GM18511 (cell line): ENCODE results near the gene TADA1.

Experiments
- ATAC-seq: cut with Tn5 transposase; IDR thresholded peaks from one replicate; pipeline ENCODE4 v1.9.1; 2021; ENCODE audit warnings: mild to moderate bottlenecking, moderate library complexity; ENCODE audit not compliant: unreplicated experiment

Gene TADA1, protein sequence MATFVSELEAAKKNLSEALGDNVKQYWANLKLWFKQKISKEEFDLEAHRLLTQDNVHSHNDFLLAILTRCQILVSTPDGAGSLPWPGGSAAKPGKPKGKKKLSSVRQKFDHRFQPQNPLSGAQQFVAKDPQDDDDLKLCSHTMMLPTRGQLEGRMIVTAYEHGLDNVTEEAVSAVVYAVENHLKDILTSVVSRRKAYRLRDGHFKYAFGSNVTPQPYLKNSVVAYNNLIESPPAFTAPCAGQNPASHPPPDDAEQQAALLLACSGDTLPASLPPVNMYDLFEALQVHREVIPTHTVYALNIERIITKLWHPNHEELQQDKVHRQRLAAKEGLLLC

GRCh38 chr1:166875734-166876539 lies at the start of gene TADA1:
Gene TADA1, minus strand, starts transcription at chr1:166876264. Its CDS starts 31 bp downstream, at chr1:166876233.
- peak; percentile 88 for ATAC-seq

- peak; percentile 96 for ATAC-seq
Measured at GRCh38 chr1:166924823-166925541, 48.9 kb upstream of the TADA1 start.

DNA sequence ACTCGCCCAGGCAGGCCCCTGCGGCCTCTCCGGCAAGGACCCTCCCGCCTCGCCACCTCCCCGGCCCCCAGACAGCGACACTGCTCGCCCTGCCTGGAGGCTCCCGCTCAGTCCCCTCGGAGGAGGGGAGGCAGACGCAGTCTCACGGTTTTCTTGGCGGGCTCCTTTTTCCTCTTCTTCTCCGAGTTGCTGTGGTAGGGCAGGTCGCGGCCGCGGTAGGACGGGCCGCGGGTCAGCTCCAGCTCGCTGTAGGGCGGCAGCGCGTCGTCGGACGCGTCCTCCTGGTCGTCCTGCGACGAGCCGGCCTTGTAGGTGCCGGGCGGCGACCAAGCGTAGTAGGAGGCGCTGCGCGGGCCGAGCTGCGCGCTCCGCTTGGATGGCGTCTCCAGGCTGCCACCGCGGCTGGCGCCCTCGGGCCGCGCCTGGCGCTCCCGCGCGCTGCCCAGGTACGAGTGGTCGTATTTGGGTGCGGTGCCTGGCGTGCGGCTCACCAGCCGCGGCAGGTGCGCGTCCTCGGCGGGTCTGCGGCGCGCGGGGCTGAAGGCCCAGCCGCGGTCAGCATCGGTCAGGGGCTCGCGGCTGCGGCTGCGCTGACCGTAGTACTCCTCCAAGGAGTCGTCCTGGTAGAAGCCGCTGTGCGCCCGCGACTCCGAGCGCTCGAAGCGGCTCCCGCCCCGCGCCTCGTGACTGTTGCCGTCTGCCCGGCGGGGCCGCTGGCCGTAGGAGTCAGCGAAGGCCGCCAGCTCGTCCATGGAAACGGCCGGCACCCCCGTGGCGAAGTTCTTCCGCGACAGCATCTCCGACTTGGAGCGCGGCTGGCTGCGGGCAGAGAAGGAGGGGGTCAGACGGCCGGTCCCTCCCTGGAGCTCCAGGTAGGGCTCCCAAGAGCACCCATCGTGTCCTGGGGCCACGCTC lies 44.8 kb upstream of the TADA1 start:
- no peak for ATAC-seq

- no peak for ATAC-seq
Measured at GRCh38 chr1:166918956-166919316, 42.9 kb upstream of the TADA1 start.

- no peak for ATAC-seq
Measured at GRCh38 chr1:166918088-166918955, 42.3 kb upstream of the TADA1 start.

GRCh38 chr1:166915941-166916340 lies 39.9 kb upstream of the TADA1 start:
- no peak for ATAC-seq

DNA sequence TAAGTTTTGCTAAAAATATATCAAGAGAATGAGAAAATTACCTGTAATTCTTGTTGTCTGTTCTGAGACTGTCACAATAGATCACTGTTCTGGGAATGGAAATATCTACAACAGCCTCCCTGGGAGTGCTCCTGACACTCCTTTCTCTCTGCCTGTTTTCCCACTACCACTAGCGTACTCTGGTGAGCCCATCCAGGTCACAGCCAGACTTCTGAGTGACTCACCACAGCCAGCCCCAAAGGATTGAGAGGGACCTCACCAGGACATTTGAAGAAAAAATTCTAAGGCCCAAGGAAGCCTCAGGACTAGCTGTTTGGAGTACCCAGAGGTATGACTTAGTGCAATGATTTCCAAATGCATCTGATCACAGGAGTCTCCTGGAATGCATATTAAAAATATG lies 39.0 kb upstream of the TADA1 start:
- no peak for ATAC-seq

DNA sequence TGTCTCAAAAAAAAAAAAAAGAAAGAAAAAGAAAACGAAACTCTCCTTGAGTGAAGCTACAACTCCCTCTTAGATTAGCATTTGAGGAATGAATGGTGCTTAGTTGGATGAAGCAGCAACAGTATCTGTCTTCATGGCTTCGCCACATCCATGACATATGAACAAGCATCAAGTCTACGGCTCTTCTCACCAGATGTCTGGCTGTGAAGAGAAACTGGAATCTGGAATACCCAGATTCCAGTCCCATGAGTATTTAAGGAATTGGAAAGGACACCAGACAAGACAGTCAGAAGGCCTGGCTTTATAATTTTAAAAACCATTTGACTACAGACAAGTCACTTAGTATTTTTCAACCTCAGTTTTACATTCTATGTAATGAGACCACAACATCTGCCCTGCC lies 38.0 kb upstream of the TADA1 start:
- no peak for ATAC-seq

DNA sequence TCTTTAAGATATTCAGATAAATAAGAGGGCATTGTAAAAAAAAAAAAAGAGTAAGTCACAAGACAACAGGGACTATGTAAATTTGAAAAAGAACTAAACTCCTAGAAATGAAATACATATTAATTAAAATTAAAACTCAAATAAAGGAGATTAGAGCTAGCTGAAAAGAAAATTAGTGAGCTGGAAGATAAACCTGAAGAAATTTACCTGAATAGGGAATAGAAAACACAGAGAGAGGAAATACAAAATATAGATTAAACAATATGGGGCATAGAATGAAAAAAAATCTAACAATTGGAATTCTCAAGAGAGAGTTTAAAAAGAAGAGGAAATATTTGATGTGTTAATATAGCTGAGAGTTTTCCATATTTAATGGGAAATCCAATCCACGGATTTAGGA lies 35.6 kb upstream of the TADA1 start:
- ATAC-seq: no peak

DNA sequence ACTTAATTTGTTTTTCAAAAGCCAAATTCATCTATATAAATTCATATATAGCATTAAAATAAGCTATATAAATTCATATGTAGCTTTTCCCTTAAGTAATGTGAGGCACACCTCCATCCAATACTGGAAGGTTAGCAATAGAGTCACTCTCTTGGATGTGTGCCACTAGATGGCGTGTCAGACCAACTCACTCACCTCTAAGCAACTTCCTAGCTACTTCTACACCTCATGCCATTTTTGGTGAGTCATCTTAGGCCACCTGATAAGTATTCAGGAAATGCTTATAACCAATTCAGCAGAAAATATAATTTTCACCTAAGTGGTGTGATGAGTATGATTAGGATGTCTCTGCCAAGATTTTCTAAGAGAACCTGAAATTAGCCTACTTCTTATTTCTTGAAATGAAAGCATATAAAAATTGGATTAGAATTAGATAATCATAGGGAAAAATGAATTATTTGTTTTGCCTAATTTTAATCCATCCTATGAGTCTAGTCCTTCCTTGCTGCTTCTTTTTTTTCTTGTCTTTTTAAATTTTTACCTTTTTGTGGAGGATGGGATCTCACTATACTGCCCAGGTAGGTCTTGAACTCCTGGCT lies 34.4 kb upstream of the TADA1 start:
- ATAC-seq: peak; percentile 95

- no peak for ATAC-seq
Measured at GRCh38 chr1:166908942-166909341, 32.9 kb upstream of the TADA1 start.

GRCh38 chr1:166907763-166908162 lies 31.7 kb upstream of the TADA1 start:
- ATAC-seq: peak; percentile 73

- ATAC-seq: no peak
Measured at GRCh38 chr1:166907051-166907450, 31.0 kb upstream of the TADA1 start.

- ATAC-seq: no peak
Measured at GRCh38 chr1:166906647-166907046, 30.6 kb upstream of the TADA1 start.

DNA sequence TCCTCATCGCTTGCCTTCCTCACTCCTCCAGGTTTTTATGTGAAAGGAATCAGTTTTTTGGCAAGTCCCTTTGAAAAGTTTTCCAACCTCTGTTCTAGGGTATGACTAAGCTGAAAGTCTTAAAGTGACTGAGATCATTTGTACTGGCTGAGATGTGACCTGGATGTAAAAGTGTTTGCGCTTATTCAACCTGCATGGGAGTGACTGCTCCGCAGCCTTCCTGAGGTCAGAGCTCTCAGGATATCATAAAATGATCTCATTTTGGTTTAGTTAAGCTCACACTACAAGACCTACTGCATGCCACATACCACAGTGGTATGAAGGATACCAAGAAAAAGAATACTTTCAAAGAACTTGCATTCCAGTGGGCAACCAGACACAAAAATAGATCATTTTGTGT lies 29.8 kb upstream of the TADA1 start:
- ATAC-seq: no peak

- ATAC-seq: no peak
Measured at GRCh38 chr1:166905136-166905535, 29.1 kb upstream of the TADA1 start.

DNA sequence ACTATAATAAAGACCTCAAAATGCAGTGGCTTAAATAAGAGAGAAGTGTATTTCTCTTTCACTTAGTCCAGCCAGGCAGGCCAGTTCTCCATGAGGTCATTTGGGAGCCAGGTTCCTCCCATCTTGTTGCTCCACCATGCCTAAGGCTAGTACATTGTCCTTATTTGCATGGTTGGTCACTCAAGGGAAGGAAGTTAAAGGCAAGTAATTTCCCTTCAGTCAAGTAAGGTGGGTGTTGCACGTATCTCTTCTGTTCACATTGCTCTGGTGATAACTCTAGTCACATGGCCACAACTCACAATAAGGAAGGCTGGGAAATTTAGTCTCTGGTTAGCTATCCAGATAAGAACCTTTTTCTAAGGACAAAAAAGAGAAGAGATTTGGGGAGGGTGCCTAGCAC lies 27.2 kb upstream of the TADA1 start:
- ATAC-seq: no peak

DNA sequence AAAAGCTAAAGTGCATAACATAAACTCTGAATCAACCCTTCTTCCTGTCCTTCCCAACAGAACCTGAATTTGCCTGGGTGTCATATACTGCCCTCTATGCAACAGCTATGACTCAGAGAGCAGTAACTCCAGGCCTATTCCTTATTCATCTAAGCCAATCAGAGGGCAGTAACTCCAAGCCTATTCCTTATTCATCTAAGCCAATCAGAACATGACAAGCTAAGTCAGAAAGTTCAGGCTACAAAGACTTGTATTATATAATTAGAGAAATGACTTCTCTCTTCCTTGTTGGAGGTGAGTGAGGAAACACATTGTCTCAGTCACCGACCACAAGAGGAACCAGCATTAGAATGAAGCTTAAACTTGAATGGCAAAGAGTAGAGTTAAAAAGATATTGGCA lies 26.2 kb upstream of the TADA1 start:
- no peak for ATAC-seq

DNA sequence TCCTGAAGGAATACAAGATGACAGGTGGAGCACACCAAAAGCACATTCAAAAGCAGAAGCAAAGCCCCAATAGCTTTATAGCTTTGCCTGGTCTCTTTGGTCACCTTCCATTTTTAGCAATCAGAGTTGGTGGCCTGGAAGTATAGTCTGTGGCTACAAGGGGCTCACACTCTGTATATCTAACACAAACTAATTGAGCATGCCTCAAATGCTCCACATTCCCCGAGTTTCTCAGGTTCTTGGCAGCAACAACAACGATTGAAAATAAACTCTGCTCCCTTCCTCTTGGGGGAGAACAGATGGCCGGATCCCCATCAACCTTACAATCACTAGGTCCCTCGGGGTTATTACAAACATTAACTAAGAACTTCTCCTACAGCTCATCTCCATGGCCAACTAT lies 24.9 kb upstream of the TADA1 start:
- no peak for ATAC-seq
